Activated naive CD8-positive, alpha-beta T cell (primary cell): ENCODE results near the gene AGFG1.
"Not testable (repeated sequence)": the region's sequence is repeated elsewhere in the genome, so short reads cannot be mapped to it uniquely, and the experiment has no call there.

Experiments used
- H3K27ac Mint-ChIP-seq: one replicate; pipeline ENCODE4 v1.8.0; 2021; ENCODE audit warnings: mixed read lengths
- H3K27me3 Mint-ChIP-seq: one replicate; pipeline ENCODE4 v1.8.0; 2021; ENCODE audit warnings: mixed read lengths
- H3K36me3 Mint-ChIP-seq: one replicate; pipeline ENCODE4 v1.8.0; 2021; ENCODE audit warnings: mixed read lengths
- H3K4me1 Mint-ChIP-seq: one replicate; pipeline ENCODE4 v1.8.0; 2021; ENCODE audit warnings: low read depth, mixed read lengths
- H3K4me3 Mint-ChIP-seq: one replicate; pipeline ENCODE4 v1.8.0; 2021; ENCODE audit warnings: mild to moderate bottlenecking, mixed read lengths
- H3K9me3 Mint-ChIP-seq: one replicate; pipeline ENCODE4 v1.8.0; 2021; ENCODE audit warnings: low read depth, mixed read lengths

AGFG1 gene

DNA sequence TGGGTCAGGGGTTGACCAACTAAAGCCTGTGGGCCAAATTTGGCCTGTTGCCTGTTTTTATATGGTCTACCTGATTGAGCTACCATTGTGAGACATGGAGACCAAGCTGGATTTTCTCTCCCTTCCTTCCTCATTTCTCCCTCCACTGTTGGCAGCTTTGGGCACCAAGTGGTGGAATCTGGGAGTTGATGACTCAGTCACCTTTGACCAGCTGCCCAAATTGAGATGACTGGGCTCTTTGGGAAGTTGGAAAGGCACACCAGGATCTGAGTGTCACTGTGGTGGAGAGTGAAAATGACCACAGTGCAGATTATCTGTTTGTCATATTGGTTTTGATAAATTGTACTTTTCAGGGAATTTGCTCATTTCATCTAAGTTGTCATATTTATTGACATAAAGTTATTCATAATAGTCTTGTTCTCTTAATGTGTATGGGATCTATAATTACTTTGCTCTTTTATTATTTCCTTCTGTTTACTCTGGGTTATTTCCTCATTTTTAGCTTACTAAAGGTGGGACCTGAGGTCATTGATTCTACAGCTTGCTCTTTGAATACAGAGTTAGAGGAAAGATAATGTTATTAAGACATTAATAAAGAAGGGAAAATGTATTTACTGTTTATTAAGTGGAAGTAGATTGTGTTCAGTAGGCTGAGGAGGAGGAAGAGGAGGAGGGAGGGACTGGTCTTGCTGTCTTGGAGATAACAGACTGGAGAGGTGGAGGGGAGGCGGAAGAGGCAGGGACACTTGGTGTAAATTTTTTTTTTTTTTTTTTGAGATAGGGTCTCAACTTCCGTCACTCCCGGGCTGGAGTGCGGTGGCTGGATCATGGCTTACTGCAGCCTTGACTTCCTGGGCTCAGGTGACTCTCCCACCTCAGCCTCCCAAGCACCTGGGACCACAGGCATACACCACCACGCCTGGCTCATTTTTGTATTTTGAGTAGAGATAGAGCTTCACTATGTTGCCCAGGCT, 31.8 kb downstream of the AGFG1 start:
- H3K27me3 Mint-ChIP-seq = no peaks in the 10 kb centered on the region
- peaks cover 86% of the 10 kb centered on the region for H3K4me1 Mint-ChIP-seq
- H3K4me3 Mint-ChIP-seq = peak overlapping the region; percentile 30
- H3K9me3 Mint-ChIP-seq = no peaks in the 10 kb centered on the region
- H3K27ac Mint-ChIP-seq = peak overlapping the region; percentile 34
- H3K36me3 Mint-ChIP-seq = peaks cover 8% of the 10 kb centered on the region

DNA sequence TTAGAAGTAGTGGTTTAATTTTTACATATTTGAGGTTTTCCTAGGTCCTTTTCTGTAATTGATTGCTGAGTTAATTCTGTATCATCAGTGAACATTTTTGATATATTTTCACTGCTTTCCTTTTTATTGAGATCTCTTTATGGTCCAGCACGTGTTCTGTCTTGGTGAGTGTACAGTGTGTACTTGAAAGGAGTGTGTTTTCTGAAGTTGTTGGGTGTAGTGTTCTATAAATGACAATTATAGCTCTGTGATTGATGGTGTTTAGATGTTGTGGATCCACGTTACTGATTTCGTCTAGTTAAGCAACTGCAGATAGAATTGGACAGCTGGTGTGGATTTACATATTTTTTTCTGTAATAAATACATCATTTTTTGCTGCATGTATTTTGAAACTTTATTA, 32.7 kb downstream of the AGFG1 start:
- Mint-ChIP-seq H3K4me3 (peak overlapping the region; percentile 33), H3K27me3 (no peaks in the 10 kb centered on the region), H3K4me1 (peaks cover 86% of the 10 kb centered on the region), H3K9me3 (no peaks in the 10 kb centered on the region), H3K36me3 (peaks cover 8% of the 10 kb centered on the region), H3K27ac (no peak overlapping the region)

DNA sequence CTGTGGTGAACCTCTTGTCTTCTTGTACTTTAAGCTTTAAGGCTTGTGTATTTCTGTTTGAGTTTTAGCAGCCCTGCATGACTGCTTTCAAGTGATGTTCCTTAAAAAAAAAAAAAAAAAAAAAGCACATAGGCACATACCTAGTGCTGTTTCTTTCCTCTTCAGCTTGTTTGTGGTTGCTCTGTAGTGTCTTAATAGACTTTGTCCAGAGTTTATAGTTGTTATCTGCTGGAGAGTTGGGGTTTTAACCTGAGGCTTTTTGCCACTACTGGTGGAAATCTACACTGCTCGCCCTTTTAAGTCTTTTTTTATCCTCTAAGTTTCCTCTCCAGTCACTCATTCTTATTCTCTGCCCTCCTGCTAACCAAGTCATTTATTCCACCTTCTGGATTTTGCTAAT, 34.5 kb downstream of the AGFG1 start:
- H3K9me3 Mint-ChIP-seq = no peaks in the 10 kb centered on the region
- H3K4me1 Mint-ChIP-seq = peaks cover 91% of the 10 kb centered on the region
- peak overlapping the region; percentile 64 for H3K27ac Mint-ChIP-seq

DNA sequence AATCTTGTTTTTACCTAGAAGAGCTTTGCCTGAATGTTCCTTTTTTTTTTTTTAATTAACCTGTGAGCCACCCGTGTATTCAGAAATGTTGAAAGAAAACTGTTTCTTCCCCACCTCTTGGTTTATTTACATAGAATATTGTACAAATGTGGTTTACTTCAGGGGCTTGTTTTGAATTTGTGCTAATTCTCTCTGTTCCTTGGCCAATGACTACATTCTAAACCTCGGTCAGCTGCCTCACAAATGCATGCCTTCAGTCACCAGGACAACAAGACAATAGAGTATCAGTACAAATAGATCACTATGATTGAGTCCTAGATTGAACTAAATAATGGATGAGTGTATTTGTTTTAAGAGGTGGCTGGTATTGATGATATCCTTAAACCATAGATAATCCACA, 36.0 kb downstream of the AGFG1 start:
- Mint-ChIP-seq H3K27ac (no peak overlapping the region), H3K9me3 (no peaks in the 10 kb centered on the region), H3K36me3 (peaks cover 8% of the 10 kb centered on the region), H3K4me3 (no peak overlapping the region), H3K4me1 (peaks cover 93% of the 10 kb centered on the region), H3K27me3 (no peaks in the 10 kb centered on the region)

More for the DNA sequence above, 34.5 kb downstream of the AGFG1 start:
- Mint-ChIP-seq H3K36me3 (peaks cover 8% of the 10 kb centered on the region), H3K4me3 (peak overlapping the region; percentile 65), H3K27me3 (no peaks in the 10 kb centered on the region)

DNA sequence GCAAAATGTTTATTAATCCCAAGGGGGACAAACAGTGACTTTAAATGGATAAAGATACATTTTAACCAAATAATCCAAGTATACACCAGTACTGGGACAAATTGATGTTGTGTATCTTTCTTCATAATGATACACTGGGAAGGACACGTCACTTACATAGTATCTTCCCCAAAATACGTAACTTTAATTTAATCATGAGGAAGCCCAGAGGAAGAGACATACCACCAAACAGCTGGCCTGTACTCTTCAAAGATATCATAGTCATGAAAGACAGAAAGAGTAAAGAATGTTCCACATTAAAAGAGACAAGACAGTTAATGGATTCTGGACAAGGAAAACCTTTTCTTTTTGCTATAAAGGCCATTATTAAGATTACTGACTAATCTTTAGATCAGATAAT, 37.1 kb downstream of the AGFG1 start:
- H3K27me3 Mint-ChIP-seq = no peaks in the 10 kb centered on the region
- peaks cover 94% of the 10 kb centered on the region for H3K4me1 Mint-ChIP-seq
- H3K36me3 Mint-ChIP-seq = peaks cover 5% of the 10 kb centered on the region
- no peak overlapping the region for H3K27ac Mint-ChIP-seq
- peak overlapping the region; percentile 42 for H3K4me3 Mint-ChIP-seq
- no peaks in the 10 kb centered on the region for H3K9me3 Mint-ChIP-seq

DNA sequence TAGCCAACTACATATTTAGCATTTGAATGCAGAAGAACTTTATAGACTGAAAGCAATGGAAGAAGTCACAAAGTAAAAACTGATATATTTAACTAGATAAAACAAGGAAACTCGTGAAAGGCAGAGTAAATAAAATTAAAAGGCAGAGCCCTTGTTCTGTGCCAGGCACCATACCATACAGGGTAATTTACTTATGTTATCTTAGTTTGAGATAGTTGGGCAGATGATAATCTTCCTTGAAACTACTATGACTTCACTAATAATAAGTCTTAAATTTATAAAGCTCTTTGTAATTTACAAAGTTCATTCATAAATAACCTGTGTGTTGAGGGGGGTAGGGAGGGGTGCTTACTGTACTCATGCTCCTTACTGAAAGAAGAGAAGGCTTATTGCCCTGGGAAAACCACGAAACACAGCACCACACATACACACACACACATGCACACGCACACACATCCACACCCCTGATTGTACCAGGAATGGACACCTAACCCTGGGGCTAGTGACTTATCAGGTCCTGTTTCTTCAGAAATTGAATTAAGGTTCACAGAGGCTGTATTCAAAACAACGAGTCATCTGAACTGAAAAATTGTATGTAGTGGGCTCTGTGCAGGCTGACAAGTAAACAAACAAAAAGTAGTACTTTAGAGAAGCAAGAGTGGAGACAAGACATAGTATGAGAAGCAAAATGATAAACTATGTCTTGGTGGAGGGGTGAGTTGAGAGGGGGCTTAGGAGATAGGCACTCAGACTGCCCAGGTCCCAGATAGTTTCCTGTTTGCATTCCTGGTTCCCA, 38.1 kb downstream of the AGFG1 start:
- Mint-ChIP-seq H3K27ac (peak overlapping the region; percentile 64), H3K4me1 (peaks cover 91% of the 10 kb centered on the region), H3K36me3 (peaks cover 7% of the 10 kb centered on the region), H3K27me3 (no peaks in the 10 kb centered on the region), H3K9me3 (no peaks in the 10 kb centered on the region), H3K4me3 (no peak overlapping the region)

DNA sequence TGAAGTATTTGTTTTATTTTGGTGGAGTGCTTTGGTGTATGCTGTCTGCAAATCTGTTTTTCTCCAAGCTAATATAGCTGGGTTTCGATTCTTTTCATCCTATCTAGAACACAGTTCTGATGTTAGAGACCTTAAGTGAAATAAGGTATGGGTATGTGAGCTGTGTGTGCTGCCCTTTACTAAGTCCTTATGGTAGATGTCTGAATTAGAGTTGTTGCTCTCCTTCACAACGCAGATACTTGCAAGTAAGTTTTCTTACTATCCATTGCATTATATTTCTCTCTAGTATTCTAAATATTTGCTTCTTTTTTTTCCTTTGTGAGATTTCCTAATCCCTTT, 38.6 kb downstream of the AGFG1 start:
- Mint-ChIP-seq H3K27ac (peak overlapping the region; percentile 64), H3K4me3 (no peak overlapping the region), H3K4me1 (peaks cover 91% of the 10 kb centered on the region), H3K9me3 (no peaks in the 10 kb centered on the region), H3K27me3 (no peaks in the 10 kb centered on the region), H3K36me3 (peaks cover 7% of the 10 kb centered on the region)

DNA sequence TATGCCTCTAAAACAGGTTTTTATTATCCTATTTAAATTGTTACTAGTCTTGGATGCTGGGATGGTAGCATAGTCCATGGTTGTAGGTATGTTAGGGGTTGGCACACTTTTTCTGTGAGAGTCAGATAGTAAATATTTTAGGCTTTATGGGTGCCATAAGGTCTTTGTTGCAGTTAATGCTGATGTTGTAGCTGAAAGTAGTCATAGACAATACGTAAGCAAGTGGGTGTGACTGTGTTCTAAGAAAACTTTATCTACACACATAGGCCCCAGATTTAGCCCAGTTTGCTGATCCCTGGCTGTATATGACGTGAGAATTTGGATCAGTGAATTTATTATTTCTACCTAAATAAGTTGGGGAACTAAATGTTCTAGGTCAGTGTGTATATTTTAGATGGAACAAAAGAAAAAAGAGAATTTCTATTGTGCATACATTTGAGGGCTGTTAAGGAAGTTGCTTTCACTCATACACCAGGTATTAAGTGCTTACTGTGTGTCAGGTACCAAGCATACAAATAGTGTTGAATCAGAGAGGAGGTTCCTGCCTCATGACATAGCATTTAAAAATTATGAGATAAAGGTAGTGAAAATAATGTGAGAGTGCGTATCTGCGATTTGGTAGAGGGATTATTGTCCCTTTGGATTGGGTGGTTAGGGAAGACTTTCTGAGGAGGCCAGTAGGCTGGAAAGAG, 39.4 kb downstream of the AGFG1 start:
- Mint-ChIP-seq H3K36me3 (peaks cover 7% of the 10 kb centered on the region), H3K4me1 (peaks cover 91% of the 10 kb centered on the region), H3K27me3 (no peaks in the 10 kb centered on the region), H3K4me3 (peak overlapping the region; percentile 12), H3K27ac (no peak overlapping the region), H3K9me3 (no peaks in the 10 kb centered on the region)

DNA sequence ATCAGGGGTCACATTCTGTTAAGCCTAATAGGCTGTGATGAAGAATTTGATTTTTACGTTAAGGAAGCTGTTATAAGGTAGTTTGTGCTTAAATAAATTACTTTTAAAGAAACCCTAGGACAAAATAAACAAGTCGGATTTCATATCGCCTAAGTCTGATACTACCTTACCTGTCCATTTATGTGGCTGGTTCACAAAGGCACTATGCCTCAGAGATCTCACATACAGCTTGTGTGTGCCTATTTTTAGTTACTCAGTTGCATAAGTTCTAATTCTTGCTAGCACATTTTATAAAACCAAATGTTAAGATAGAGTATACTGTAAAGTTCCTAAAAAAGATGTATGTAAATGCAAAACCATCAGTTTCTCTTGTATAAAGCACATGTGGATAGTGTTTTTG, 40.0 kb downstream of the AGFG1 start:
- Mint-ChIP-seq H3K4me1 (peaks cover 90% of the 10 kb centered on the region), H3K9me3 (no peaks in the 10 kb centered on the region), H3K27me3 (no peaks in the 10 kb centered on the region), H3K27ac (no peak overlapping the region), H3K36me3 (peaks cover 5% of the 10 kb centered on the region), H3K4me3 (peak overlapping the region; percentile 12)

DNA sequence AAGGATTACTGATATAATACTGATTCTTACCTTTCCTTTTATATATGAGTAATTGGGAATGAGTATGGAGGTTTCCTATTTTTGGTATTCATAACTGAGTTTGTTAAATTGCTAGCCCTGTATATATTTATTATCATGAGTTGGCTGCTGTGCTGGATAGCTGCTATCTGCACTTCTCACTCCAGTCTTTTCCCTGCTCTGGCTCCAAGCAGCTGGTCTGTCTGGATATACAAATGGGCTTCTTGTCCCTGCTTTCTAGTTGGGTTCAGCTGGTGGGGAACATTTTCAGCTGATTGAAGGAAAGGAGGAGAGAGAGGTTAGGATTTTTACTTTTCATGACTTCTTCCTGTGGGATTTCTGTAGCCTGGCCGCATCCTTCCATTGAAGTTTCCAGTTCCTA, 41.2 kb downstream of the AGFG1 start:
- Mint-ChIP-seq H3K36me3 (peaks cover 3% of the 10 kb centered on the region), H3K9me3 (no peaks in the 10 kb centered on the region), H3K27ac (peak overlapping the region; percentile 16), H3K27me3 (no peaks in the 10 kb centered on the region), H3K4me1 (peaks cover 94% of the 10 kb centered on the region), H3K4me3 (no peak overlapping the region)

DNA sequence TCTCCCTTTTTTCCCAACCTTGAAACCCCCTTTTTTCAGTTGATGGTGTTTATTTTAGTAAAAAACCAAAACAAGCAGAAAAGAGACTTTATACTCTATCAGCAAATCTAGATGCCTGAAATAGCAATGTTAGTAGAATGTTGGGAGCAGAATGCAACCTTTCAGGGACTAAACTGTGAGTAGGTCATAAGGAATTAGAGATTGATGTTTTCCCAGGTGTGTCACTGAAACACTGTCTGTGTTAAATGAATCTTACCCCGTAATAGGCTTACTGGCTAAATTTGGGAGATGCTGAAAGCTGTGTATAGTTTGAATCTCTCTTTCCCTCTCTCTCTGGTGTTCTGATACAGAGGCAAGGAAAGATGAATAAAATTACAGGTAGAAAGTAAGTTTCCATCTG, 43.8 kb downstream of the AGFG1 start:
- no peak overlapping the region for H3K27ac Mint-ChIP-seq
- H3K9me3 Mint-ChIP-seq = no peaks in the 10 kb centered on the region
- no peak overlapping the region for H3K4me3 Mint-ChIP-seq
- peaks cover 83% of the 10 kb centered on the region for H3K4me1 Mint-ChIP-seq
- H3K36me3 Mint-ChIP-seq = peaks cover 3% of the 10 kb centered on the region
- H3K27me3 Mint-ChIP-seq = no peaks in the 10 kb centered on the region

DNA sequence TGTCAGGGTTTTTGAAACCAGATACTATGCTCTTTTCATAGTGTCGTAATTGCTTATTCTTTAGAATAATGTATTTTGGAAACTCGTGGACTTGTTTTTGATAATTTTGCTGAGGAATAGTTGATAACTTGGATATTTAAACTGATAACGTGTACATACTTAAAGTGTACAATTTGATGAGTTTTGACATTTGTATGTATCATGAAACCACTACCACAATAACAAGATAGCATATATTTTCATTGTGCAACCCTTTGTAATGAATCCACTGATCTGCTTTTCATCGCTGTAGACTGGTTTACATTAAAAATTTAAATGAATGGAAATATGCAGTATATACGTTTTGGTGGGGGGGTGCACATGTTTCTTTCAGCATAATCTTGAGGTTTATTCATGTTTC, 45.8 kb downstream of the AGFG1 start:
- Mint-ChIP-seq H3K27me3 (no peaks in the 10 kb centered on the region), H3K4me1 (peaks cover 71% of the 10 kb centered on the region), H3K27ac (no peak overlapping the region), H3K4me3 (no peak overlapping the region), H3K36me3 (peaks cover 6% of the 10 kb centered on the region), H3K9me3 (no peaks in the 10 kb centered on the region)

DNA sequence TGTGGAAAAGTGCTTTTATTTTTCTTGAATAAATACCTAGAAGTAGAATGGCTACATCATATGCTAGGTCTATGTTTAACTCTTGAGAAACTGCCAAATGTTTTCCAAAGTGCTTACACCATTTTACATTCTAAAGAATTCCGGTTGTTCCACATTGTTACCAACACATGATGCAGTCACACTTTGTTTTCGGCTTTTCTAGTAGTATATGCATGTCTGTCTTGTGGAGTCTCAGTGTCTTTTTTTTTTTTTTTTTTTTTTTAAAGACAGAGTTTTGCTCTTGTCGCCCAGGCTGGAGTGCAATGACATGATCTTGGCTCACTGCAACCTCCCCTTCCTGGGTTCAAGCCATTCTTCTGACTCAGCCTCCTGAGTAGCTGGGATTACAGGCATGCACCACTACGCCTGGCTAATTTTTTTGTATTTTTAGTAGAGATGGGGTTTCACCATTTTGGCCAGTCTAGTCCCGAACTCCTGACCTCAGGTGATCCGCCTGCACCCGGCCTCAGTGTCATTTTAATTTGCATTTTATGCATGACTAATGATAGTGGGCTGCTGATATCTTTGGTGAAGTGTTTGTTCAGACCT, 46.4 kb downstream of the AGFG1 start:
- peaks cover 68% of the 10 kb centered on the region for H3K4me1 Mint-ChIP-seq
- not testable (repeated sequence) for H3K27me3 Mint-ChIP-seq, H3K27ac Mint-ChIP-seq, H3K9me3 Mint-ChIP-seq, H3K36me3 Mint-ChIP-seq, H3K4me3 Mint-ChIP-seq

DNA sequence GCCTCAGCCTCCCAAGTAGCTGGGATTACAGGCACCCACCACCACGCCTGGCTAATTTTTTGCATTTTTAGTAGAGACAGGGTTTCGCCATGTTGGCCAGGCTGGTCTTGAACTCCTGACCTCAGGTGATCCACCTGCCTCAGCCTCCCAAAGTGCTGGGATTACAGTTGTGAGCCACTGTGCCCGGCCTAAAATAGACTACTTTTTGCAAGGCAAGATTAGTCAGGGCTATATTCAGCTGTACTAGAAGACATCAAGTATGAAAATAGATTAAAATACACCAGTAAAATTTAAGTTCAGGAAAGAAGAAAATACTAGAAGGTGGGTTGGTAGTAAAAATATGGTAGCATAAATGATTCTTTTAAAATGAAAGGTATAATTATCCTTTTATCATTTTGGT, 49.2 kb downstream of the AGFG1 start:
- H3K36me3 Mint-ChIP-seq, H3K27ac Mint-ChIP-seq, H3K9me3 Mint-ChIP-seq, H3K27me3 Mint-ChIP-seq, H3K4me3 Mint-ChIP-seq: not testable (repeated sequence)
- H3K4me1 Mint-ChIP-seq = peaks cover 48% of the 10 kb centered on the region

DNA sequence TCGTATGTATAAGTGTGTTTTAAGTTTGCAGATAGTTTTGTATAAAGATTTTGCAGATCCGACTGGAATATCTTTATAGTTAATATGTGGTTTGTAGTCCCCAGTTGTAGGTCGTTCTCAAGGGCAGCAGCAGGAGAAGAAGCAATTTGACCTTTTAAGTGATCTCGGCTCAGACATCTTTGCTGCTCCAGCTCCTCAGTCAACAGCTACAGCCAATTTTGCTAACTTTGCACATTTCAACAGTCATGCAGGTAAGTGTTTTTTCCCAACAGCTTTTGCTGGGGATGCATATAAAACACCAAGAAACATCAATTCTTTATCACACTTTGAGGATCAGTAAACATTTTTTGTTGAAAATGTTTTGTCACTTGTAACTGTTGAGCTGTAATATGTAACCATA, 52.7 kb downstream of the AGFG1 start:
- H3K36me3 Mint-ChIP-seq = peaks cover 9% of the 10 kb centered on the region
- peaks cover 36% of the 10 kb centered on the region for H3K4me1 Mint-ChIP-seq
- H3K27me3 Mint-ChIP-seq = no peaks in the 10 kb centered on the region
- no peak overlapping the region for H3K4me3 Mint-ChIP-seq
- no peaks in the 10 kb centered on the region for H3K9me3 Mint-ChIP-seq
- H3K27ac Mint-ChIP-seq = no peak overlapping the region
